Neural cell (in vitro differentiated cells): ENCODE data around the gene SLC27A5.

ENCODE experiments used
- EP300 ChIP-seq: fragments of 450-650 bp; conservative IDR thresholded peaks from 2 replicates; pipeline ENCODE4 v1.6.1; 2014; ENCODE audit warnings: antibody characterized with exemption, mild to moderate bottlenecking, moderate library complexity; ENCODE audit not compliant: poor library complexity, severe bottlenecking
- TF ChIP-seq, protein P1 (sequence below): fragments of 450-650 bp; IDR thresholded peaks from 2 replicates; pipeline ENCODE4 v1.5.1; 2014; ENCODE audit warnings: antibody characterized with exemption, mild to moderate bottlenecking, moderate library complexity; ENCODE audit not compliant: poor library complexity, severe bottlenecking

DNA sequence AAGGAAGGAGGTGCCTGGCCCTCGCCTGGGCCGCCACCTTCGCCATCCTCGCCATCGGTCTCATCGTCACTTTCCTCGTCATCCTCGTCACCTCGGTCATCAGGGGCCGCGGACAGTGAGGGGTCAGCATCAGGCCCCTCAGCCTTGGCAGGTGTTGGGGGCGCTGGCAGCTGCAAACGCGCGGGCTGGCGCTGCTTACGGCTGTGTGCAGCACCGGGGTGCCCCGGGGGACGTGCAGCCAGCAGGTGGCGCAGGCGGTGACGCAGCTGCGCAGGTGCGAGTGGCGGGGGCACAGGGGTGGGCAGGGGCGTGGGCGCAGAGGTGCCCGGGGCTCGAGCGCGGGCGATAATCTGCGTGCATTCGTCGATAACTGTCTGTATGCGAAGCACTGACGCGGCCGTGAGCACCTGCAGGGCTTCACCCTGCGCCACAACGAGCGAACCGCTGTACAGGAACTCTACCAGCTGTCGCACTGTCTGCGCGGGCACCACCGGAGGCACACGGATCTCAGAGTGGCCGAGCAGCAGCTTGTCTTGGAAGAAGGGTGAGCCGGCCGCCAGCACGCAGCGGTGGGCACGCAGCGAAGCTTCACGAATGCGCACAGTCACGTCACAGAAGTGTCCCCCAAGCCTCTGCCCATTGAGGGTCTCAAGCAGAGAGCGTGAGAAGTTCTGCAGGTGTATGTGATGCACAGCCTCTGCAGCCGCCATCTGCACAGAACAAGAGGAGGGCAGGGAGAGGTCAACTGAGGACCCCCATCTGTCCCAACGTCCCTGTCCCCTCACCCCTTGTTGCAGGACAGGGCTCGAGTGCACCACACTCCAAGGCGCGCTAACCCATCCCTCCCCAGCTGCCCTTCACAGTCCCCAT is 5.4 kb upstream of the SLC27A5 start:
- TF ChIP-seq, protein P1, sequence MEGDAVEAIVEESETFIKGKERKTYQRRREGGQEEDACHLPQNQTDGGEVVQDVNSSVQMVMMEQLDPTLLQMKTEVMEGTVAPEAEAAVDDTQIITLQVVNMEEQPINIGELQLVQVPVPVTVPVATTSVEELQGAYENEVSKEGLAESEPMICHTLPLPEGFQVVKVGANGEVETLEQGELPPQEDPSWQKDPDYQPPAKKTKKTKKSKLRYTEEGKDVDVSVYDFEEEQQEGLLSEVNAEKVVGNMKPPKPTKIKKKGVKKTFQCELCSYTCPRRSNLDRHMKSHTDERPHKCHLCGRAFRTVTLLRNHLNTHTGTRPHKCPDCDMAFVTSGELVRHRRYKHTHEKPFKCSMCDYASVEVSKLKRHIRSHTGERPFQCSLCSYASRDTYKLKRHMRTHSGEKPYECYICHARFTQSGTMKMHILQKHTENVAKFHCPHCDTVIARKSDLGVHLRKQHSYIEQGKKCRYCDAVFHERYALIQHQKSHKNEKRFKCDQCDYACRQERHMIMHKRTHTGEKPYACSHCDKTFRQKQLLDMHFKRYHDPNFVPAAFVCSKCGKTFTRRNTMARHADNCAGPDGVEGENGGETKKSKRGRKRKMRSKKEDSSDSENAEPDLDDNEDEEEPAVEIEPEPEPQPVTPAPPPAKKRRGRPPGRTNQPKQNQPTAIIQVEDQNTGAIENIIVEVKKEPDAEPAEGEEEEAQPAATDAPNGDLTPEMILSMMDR: no peak
- TF ChIP-seq EP300: no peak
